Smooth muscle cell (in vitro differentiated cells): ENCODE measurements around the gene KLF2. TPM values are rescaled to one million over a fixed set of nuclear protein-coding genes. Genes with fewer than 3 reads are reported as not detected.

Experiments used
- DNase-seq: peaks from one replicate; lab custom pipeline; 2025; ENCODE audit not compliant: unreplicated experiment; lab: John Stamatoyannopoulos, UW
- H2AFZ ChIP-seq: fragments of 200-600 bp; sonication (generic); 2 replicates; pipeline ENCODE4 v1.6.0; 2016; ENCODE audit warnings: antibody characterized with exemption, low read depth, mild to moderate bottlenecking
- H3F3A ChIP-seq: fragments of 200-600 bp; sonication (generic); 2 replicates; pipeline ENCODE4 v1.6.0; 2017; ENCODE audit warnings: antibody characterized with exemption, low read depth
- H3K27ac ChIP-seq: fragments of 200-600 bp; sonication (generic); 2 replicates; pipeline ENCODE4 v1.5.1; 2016; ENCODE audit warnings: low read depth, mild to moderate bottlenecking
- H3K27me3 ChIP-seq: fragments of 200-600 bp; sonication (generic); 2 replicates; pipeline ENCODE4 v1.6.1; 2016; ENCODE audit warnings: low read depth, mild to moderate bottlenecking
- H3K36me3 ChIP-seq: fragments of 200-600 bp; sonication (generic); 2 replicates; pipeline ENCODE4 v1.5.1; 2016; ENCODE audit warnings: low read depth
- H3K4me1 ChIP-seq: fragments of 200-600 bp; sonication (generic); 2 replicates; pipeline ENCODE4 v1.5.1; 2016; ENCODE audit warnings: low read depth
- H3K4me2 ChIP-seq: fragments of 200-600 bp; sonication (generic); 2 replicates; pipeline ENCODE4 v1.6.0; 2016; ENCODE audit warnings: mild to moderate bottlenecking
- H3K4me3 ChIP-seq: fragments of 200-600 bp; sonication (generic); 2 replicates; pipeline ENCODE4 v1.5.1; 2016; ENCODE audit warnings: mild to moderate bottlenecking
- H3K79me2 ChIP-seq: fragments of 200-600 bp; sonication (generic); 2 replicates; pipeline ENCODE4 v1.6.0; 2016; ENCODE audit warnings: low read depth, mild to moderate bottlenecking
- H3K9ac ChIP-seq: fragments of 200-600 bp; sonication (generic); 2 replicates; pipeline ENCODE4 v1.6.0; 2016; ENCODE audit warnings: low read depth
- H3K9me3 ChIP-seq: fragments of 200-600 bp; sonication (generic); replicated peaks from 2 replicates; pipeline ENCODE4 v1.5.1; 2016; ENCODE audit warnings: low read depth
- H4K20me1 ChIP-seq: fragments of 200-600 bp; sonication (generic); 2 replicates; pipeline ENCODE4 v1.6.0; 2016; ENCODE audit warnings: low read depth
- CTCF ChIP-seq: fragments of 200-600 bp; sonication (generic); IDR thresholded peaks from 2 replicates; pipeline ENCODE4 v1.5.1; 2017; ENCODE audit warnings: borderline replicate concordance, mild to moderate bottlenecking, antibody characterized with exemption; ENCODE audit not compliant: insufficient read depth, poor library complexity, severe bottlenecking
- WGBS: methylation state at CpG from one replicate; pipeline ENCODE4 v1.1.7; 2016; ENCODE audit warnings: low lambda C conversion rate; 5-methylcytosine and 5-hydroxymethylcytosine counted together
- polyA plus RNA-seq: library from polyadenylated mRNA; unstranded; fragments of >200 nt; fragmentation: Nextera tagmentation; extraction: Ambion mirVana; gene quantifications from 2 replicates; pipeline ENCODE4 v1.2.1, GENCODE V29; 2016
- total RNA-seq: library from RNA; depleted of rRNA; stranded (reverse); fragments of >200 nt; gene quantifications from 2 replicates; pipeline ENCODE4 v1.2.3, GENCODE V29; 2014

KLF2 gene
- total and polyA plus RNA-seq, 2 experiments from 2014 or later = 2.7 to 18.0 TPM

DNA sequence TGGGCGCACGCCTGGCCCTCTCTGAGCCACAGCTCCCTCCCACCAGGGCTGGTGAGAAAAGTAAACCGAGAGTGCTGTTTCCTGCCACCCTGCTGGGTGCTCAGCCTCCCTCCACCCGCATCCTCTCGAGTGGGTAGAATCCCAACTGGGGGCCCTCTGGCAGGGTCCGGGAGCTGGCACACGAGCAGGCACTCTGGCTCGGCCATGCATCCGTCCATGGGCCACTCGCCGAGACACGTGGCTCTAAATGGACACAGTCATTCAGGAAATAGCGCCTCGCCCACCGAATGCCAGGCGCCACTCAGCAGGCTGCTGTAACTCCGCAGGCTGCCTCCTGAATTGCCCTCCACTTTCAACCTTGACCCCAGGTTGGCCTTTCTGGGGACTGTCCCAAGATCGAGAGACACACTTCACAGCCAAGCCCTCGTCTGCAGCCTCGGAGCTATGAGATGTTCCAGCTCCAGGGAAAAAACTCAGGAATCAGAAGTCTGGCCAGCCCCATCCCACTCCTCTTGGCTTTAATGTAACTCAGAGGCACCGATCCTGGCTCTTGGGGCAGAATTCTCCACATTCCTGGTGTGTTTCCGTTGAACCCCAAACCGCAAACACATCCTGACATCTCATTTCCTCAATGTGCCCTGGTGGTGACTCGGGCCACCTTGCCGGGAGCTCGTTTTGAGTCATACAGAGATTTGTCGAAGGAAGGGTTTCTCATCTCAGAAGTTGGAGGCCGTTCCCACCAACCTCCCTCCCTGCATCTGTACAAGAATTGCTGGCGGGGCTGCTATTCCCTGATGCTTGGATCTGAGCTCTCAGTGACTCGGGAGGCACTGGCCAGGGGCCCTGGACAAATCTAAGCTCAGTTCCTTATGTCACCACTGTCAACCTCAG lies 14.1 kb downstream of the KLF2 start:
- Histone ChIP-seq H3K36me3 (no peaks in the 10 kb centered on the region), H3K27ac (peak overlapping the region; percentile 12), H3K9ac (no peak overlapping the region), H3K4me2 (no peak overlapping the region), H3K79me2 (no peaks in the 10 kb centered on the region), H2AFZ (no peak overlapping the region), H3K9me3 (no peaks in the 10 kb centered on the region), H4K20me1 (no peaks in the 10 kb centered on the region), H3K27me3 (no peaks in the 10 kb centered on the region), H3F3A (peaks cover 4% of the 10 kb centered on the region), H3K4me1 (no peaks in the 10 kb centered on the region), H3K4me3 (no peak overlapping the region)
- TF ChIP-seq CTCF = no peak
- WGBS = 52% methylated on average over 30 of the region's 30 CpGs
- DNase-seq = no peak

DNA sequence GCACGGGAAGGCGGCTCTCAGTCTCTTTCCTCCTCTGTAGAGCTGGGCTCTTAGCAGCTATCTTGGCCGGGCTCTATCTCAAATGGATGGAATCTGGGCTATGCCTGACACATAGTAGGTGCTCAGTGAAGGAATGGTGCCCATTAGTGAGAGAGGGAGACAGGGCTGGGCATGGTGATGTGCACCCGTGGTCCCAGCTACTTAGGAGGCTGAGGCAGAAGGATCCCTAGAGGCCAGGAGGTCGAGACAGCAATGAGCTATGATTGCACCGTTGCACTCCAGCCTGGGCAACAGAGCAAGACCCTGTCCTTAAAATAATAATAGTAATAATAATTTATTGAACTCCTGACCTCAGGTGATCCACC lies 14.7 kb downstream of the KLF2 start:
- H4K20me1 ChIP-seq = no peaks in the 10 kb centered on the region
- no peak overlapping the region for H3K4me3 ChIP-seq
- no peak overlapping the region for H3K4me2 ChIP-seq
- H3K27me3 ChIP-seq = no peaks in the 10 kb centered on the region
- H3K9ac ChIP-seq = no peak overlapping the region
- no peaks in the 10 kb centered on the region for H3K36me3 ChIP-seq
- no peaks in the 10 kb centered on the region for H3K4me1 ChIP-seq
- H3K79me2 ChIP-seq = no peaks in the 10 kb centered on the region
- no peaks in the 10 kb centered on the region for H3K9me3 ChIP-seq
- DNase-seq = no peak
- no peak for TF ChIP-seq CTCF
- 76% methylated on average over 6 of the region's 6 CpGs for WGBS
- no peak overlapping the region for H2AFZ ChIP-seq
- H3F3A ChIP-seq = peaks cover 4% of the 10 kb centered on the region
- H3K27ac ChIP-seq = peak overlapping the region; percentile 8

DNA sequence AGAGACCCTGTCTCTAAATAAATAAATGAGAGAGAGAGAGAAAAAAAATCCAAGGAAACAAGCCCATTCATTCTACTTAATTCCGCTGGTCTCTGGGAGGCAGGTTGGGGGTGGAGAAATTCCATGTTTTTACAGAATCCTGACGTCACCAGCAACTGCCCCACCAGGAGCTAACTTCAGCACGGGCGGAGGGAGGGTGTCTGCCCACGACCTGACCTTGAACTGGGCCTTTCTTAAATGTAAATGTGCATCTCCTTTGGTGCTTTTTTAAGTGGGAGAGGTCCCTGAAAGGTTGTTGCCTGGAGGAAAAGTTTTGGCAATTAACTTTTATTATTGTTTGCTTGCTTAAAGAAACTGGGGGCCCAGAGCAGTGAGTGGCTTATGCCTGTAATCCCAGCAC lies 15.5 kb downstream of the KLF2 start:
- Histone ChIP-seq H3K27ac (no peak overlapping the region), H4K20me1 (no peaks in the 10 kb centered on the region), H3K36me3 (no peaks in the 10 kb centered on the region), H3K4me3 (no peak overlapping the region), H3K4me1 (no peaks in the 10 kb centered on the region), H2AFZ (no peak overlapping the region), H3K9me3 (no peaks in the 10 kb centered on the region), H3K9ac (no peak overlapping the region), H3K79me2 (no peaks in the 10 kb centered on the region), H3F3A (peaks cover 4% of the 10 kb centered on the region), H3K27me3 (no peaks in the 10 kb centered on the region), H3K4me2 (no peak overlapping the region)
- no peak for DNase-seq
- TF ChIP-seq CTCF = no peak
- WGBS = 30% methylated on average over 5 of the region's 5 CpGs

DNA sequence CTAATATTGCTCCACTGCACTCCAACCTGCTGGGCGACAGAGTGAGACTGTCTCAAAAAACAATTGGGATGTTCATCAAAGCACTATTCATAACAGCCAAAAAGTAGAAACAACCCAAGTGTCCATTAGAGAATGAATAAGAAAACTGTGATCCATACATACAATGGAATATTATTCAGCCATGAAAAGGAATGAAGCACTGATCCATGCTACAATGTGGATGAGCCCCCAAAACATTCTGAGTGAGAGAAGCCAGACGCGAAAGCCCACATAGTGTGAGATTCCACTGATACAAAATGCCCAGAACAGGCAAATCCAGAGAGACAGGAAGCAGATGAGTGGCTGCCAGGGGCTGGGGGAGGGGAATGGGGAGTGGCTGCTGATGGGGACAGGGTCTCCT lies 16.0 kb downstream of the KLF2 start:
- Histone ChIP-seq H3K9ac (no peak overlapping the region), H3K27me3 (no peaks in the 10 kb centered on the region), H3K36me3 (no peaks in the 10 kb centered on the region), H3K27ac (no peak overlapping the region), H2AFZ (no peak overlapping the region), H4K20me1 (no peaks in the 10 kb centered on the region), H3F3A (peaks cover 4% of the 10 kb centered on the region), H3K4me3 (no peak overlapping the region), H3K9me3 (no peaks in the 10 kb centered on the region), H3K4me1 (no peaks in the 10 kb centered on the region), H3K4me2 (no peak overlapping the region), H3K79me2 (no peaks in the 10 kb centered on the region)
- WGBS = 72% methylated on average over 3 of the region's 3 CpGs
- no peak for DNase-seq
- TF ChIP-seq CTCF = no peak
